Mucosa of descending colon (tissue), 3 donors: Measurements from ENCODE around the gene CACNA2D3. TPM values are rescaled to one million over a fixed set of nuclear protein-coding genes. Genes with fewer than 3 reads are reported as not detected.
A peak's percentile ranks its signal among the peaks of the same experiment; 100 is the strongest.

Experiments used
- ATAC-seq: fragments of 200-7000 bp; cut with Tn5 transposase; one replicate; pipeline ENCODE4 v1.9.1; 2020; ENCODE audit warnings: mild to moderate bottlenecking, moderate library complexity
- DNase-seq, 3 donors: peaks; one replicate each; pipeline ENCODE4 v3.0.0-alpha.2; 2020
- H3K36me3 ChIP-seq: fragments of 200-600 bp; one replicate; pipeline ENCODE4 v1.8.0; 2021; ENCODE audit warnings: low read depth, mild to moderate bottlenecking
- H3K4me1 ChIP-seq: fragments of 200-600 bp; one replicate; pipeline ENCODE4 v1.8.0; 2021; ENCODE audit warnings: low read depth, mild to moderate bottlenecking
- H3K4me3 ChIP-seq: fragments of 200-600 bp; one replicate; pipeline ENCODE4 v1.8.0; 2021; ENCODE audit warnings: mild to moderate bottlenecking
- H3K9me3 ChIP-seq: fragments of 200-600 bp; one replicate; pipeline ENCODE4 v1.8.0; 2021; ENCODE audit warnings: mild to moderate bottlenecking
- intact Hi-C, 2 donors: fragments of 100-400 bp; cut with DNase I in 1 of 2; cut with micrococcal nuclease in 1 of 2; formaldehyde crosslinking; loops; one replicate each; pipeline versions ENCODE4 v1.11.0 to v1.11.1; 2022; cut with DNase I, micrococcal nuclease
- total RNA-seq, 3 donors: library from RNA; stranded (reverse); fragmentation: NEBNext Ultra II Directional in 2 of 3; extraction: Animal tissue kit (Norgen Biotek cat#: 25700) in 2 of 3; gene quantifications; one replicate each; pipeline versions ENCODE4 v1.2.1 to v1.2.4, GENCODE V29; 2021 to 2023
- TF ChIP-seq, protein P1 (sequence below): fragments of 200-600 bp; IDR thresholded peaks from one replicate; pipeline ENCODE4 v1.8.0; 2022; ENCODE audit warnings: antibody characterized with exemption, mild to moderate bottlenecking
- donor health status: DM: no; HTN: no; CAD: no; lungs with moderate emphysema.
- donor health status: DM: no; HTN: no; CAD: no.
- donor health status: DM: no; HTN: yes; CAD: no.

Gene CACNA2D3
- total RNA-seq, 3 donors from 2014 or later, result 0.34 to 3.5 (median 0.55) TPM

DNA sequence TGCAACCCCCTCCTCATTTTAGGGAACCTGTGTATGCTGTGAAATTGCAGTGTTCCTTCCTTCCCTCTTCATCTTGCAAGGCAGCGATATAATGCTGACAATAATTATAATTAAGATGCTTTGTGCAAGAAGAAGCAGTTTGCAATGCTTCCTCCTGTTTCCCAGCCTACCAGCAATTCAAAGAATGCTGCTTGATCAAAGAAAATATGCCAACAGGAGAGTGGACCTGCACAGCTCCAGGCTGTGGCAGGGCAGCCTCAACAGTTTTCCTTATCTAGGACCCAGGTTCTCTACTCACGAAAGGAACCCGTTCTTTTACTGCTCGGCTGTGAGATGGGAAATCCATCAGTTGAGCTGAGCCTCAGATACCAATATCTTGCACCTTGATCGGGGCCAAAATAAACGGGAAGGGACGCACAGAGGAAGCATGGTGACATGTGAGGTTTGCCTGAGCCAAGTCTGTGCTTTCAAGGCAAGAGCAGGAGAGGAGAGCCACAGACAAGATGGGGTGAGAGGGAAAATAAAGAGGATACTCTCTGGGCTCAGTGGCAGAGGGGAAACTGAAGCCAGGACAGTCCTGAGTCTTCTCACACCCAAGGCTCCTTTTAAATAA is 828.1 kb downstream of the CACNA2D3 start:
- Histone ChIP-seq H3K4me3 (no peak overlapping the region), H3K9me3 (no peaks in the 10 kb centered on the region), H3K36me3 (no peaks in the 10 kb centered on the region), H3K4me1 (no peaks in the 10 kb centered on the region)
- ATAC-seq (no peak), DNase-seq (no peak)
- TF ChIP-seq, protein P1, sequence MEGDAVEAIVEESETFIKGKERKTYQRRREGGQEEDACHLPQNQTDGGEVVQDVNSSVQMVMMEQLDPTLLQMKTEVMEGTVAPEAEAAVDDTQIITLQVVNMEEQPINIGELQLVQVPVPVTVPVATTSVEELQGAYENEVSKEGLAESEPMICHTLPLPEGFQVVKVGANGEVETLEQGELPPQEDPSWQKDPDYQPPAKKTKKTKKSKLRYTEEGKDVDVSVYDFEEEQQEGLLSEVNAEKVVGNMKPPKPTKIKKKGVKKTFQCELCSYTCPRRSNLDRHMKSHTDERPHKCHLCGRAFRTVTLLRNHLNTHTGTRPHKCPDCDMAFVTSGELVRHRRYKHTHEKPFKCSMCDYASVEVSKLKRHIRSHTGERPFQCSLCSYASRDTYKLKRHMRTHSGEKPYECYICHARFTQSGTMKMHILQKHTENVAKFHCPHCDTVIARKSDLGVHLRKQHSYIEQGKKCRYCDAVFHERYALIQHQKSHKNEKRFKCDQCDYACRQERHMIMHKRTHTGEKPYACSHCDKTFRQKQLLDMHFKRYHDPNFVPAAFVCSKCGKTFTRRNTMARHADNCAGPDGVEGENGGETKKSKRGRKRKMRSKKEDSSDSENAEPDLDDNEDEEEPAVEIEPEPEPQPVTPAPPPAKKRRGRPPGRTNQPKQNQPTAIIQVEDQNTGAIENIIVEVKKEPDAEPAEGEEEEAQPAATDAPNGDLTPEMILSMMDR, result no peak
- intact Hi-C loops, result no loop called here

DNA sequence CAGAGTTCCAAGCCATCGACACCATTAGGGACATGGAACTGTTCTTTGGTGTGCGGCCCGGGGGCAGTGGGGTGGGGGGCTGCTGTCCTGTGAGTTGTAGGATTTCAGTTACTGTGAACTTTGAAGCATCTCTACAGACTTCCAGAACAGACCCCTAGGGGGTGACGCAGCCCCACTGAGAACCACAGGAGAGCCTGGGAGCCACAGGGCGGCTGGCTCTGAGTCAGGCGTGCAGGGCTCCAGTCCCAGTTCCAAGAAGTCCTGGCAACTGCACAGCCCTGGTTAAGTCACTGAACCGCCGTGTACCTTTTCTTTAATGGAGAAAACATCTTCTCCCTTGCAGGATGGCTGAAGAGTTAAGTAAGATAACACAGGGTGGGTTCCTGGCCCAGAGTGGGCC is 829.1 kb downstream of the CACNA2D3 start:
- H3K9me3 ChIP-seq, result no peaks in the 10 kb centered on the region
- intact Hi-C loops, result no loop called here
- H3K4me1 ChIP-seq, result no peaks in the 10 kb centered on the region
- peak; percentile 63 to 66 (median 65) for DNase-seq
- ATAC-seq, result peak; percentile 84
- H3K4me3 ChIP-seq, result no peak overlapping the region
- H3K36me3 ChIP-seq, result no peaks in the 10 kb centered on the region
- TF ChIP-seq, protein P1, result no peak

DNA sequence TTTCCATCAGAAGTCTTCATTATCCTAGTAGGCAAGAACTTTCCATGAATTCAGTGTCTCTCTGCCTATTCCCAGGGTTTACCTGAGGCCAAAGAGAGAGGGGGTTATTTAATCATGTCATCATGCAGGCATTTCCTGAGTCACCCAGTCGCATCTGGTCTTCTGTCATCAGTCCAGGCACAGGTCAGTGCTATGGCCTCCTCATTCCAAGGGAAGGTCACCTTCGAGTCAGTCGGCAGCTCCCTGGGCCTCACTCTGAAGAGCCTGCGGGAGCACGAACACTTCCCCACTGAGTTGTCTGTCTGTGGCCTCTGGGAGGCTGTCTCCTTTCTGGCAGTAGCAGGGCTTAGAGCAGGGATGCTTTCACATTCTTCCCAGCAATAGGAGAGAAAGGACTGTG is 831.7 kb downstream of the CACNA2D3 start:
- TF ChIP-seq, protein P1, result no peak

DNA sequence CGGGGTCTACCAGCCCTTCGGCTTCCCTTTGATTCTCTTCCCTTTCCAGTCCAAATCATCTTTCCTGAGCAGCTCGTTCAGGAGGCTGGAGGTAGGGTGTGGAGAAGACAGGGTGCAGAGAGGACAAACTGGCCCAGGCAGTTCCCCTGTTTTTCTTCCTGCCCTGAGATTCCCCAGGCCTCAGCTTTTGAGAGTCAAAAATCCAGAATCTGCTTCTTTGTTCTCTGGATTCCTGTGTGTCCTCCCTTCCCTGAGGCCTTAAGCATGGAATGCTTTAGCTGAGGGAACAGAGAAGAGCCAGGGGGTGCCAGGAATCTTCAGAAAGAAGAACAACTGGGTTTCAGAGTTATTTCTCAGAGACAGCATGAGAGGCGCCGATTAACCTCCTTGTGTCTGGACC is 832.2 kb downstream of the CACNA2D3 start:
- H3K36me3 ChIP-seq, result no peaks in the 10 kb centered on the region
- DNase-seq (no peak), ATAC-seq (no peak)
- intact Hi-C loops, result no loop called here
- TF ChIP-seq, protein P1, result no peak
- H3K9me3 ChIP-seq, result no peaks in the 10 kb centered on the region
- no peaks in the 10 kb centered on the region for H3K4me1 ChIP-seq
- H3K4me3 ChIP-seq, result no peak overlapping the region

More for the DNA sequence above, 831.7 kb downstream of the CACNA2D3 start:
- peak; percentile 12 for ATAC-seq
- Histone ChIP-seq H3K4me1 (no peaks in the 10 kb centered on the region), H3K4me3 (no peak overlapping the region), H3K9me3 (no peaks in the 10 kb centered on the region), H3K36me3 (no peaks in the 10 kb centered on the region)
- DNase-seq, result peak in 1 of 3 donors; percentile 2
- intact Hi-C loops, result no loop called here

DNA sequence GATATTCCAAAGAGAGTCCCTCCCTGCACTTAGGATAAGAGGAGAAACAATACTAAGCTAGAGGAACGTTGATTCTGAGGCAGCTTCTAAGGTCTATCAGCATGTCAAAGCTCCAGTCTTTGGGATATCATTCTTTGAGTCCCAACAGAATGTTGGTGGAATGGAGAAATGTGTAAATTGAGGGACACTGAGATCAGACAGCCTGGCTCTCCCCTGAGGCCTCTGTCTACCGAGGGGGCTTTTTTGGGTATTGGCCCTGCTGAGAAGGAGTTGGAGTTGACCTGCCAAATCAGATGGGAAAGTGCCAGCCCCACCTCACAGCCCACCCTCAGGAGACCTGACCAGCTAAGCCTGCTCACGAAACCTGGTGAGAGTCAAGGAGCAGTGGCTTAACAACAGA is 833.1 kb downstream of the CACNA2D3 start:
- intact Hi-C loops, result no loop called here
- ATAC-seq, result no peak

More for the DNA sequence above, 833.1 kb downstream of the CACNA2D3 start:
- TF ChIP-seq, protein P1, result no peak
- DNase-seq, result no peak
- no peaks in the 10 kb centered on the region for H3K9me3 ChIP-seq
- no peaks in the 10 kb centered on the region for H3K36me3 ChIP-seq
- H3K4me1 ChIP-seq, result no peaks in the 10 kb centered on the region
- H3K4me3 ChIP-seq, result no peak overlapping the region
